Measurements from ENCODE around the gene RARS2. TPM values are rescaled to one million over a fixed set of nuclear protein-coding genes. Genes with fewer than 3 reads are reported as not detected.

The RARS2 gene
- total RNA-seq, 4 donors from 2014 or later = 26.4 to 48.5 (median 44.8) TPM

- H3K27ac ChIP-seq = no peak overlapping the region
- peak in 2 of 3 donors; percentile 55 to 79 for DNase-seq
- H3K9me3 ChIP-seq = peaks cover 0 to 3% (median 0%) of the 10 kb centered on the region in 4 donors
- H3K27me3 ChIP-seq = no peaks in the 10 kb centered on the region
- no peak overlapping the region for H3K4me3 ChIP-seq
- no peaks in the 10 kb centered on the region for H3K4me1 ChIP-seq
- no peak for TF ChIP-seq CTCF (IDR thresholded peaks at IDR 0.05)
- no peak for TF ChIP-seq POLR2A (IDR thresholded peaks at IDR 0.05)
- H3K36me3 ChIP-seq = no peaks in the 10 kb centered on the region
Measured at GRCh38 chr6:87465051-87465450, 124.7 kb downstream of the RARS2 start.

Small RNA genes lying within 50 kb of the gene (small RNA-seq; reads per million reads assigned to genes)
- gene RNU6-444P = 0 reads per million in 2 donors

Other genes with a start within 250 kb of the RARS2 start
- 10 to 100 TPM in 1 of 4 donors, 1 to 10 TPM in 3; 5.4 to 13.2 (median 7.4) TPM for gene C6orf163, start 245.2 kb downstream of the RARS2 start, total RNA-seq
- gene CFAP206, start 182.0 kb downstream of the RARS2 start, total RNA-seq = not detected
- gene SLC35A1, start 117.0 kb downstream of the RARS2 start, total RNA-seq = 10 to 100 TPM in 3 of 4 donors, 1 to 10 TPM in 1; 3.3 to 20.7 (median 12.4) TPM
- gene ORC3, start 148 bp upstream of the RARS2 start, total RNA-seq = 10 to 100 TPM; 11.2 to 24.8 (median 16.9) TPM
- 10 to 100 TPM; 24.6 to 38.2 (median 28.3) TPM for gene AKIRIN2, start 112.2 kb upstream of the RARS2 start, total RNA-seq